ENCODE measurements around the gene WRAP73.

DNA sequence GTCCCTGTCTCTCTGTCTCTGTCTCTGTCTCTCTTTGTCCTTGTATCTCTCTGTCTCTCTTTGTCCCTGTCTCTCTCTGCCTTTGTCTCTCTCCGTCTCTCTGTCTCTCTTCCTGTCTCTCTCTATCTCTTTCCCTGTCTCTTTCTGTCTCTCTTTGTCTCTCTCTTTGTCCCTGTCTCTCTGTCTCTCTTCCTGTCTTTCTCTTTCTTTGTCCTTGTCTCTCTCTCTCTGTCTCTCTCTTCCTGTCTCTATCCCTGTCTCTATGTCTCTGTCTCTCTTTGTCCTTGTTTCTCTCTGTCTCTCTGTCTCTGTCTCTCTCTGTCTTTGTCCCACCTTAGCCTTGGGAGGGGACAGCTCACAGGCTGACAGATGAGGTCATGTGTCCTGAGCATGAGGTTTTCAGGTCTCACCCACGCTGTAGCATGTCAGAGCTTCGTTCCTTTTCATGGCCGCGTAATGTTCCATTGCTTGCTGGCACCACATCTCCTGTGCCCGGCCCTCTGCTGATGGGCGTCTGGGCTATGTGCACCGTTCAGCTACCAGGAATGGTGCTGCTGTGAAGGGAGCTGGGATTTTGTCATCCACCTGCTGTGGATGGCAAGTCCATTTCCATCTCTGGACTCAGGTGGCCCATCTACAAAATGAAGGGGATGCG is 30.0 kb upstream of the WRAP73 start:
- TF ChIP-seq CTCF (IDR thresholded peaks at IDR 0.05) (no peak), POLR2AphosphoS5 (IDR thresholded peaks at IDR 0.05) (no peak), POLR2A (IDR thresholded peaks at IDR 0.05) (no peak)
